GM12878 (cell line): ENCODE results near the gene ATP13A4. TPM values are rescaled to one million over a fixed set of nuclear protein-coding genes. Genes with fewer than 3 reads are reported as not detected.

ENCODE experiments used
- ATAC-seq: fragments of 200-7000 bp; cut with Tn5 transposase; 3 replicates; pipeline ENCODE4 v1.9.1; 2020; ENCODE audit warnings: mild to moderate bottlenecking, moderate library complexity
- BruUV-seq: library from RNA; stranded (reverse); fragments of 400-500 nt; replicated peaks from 2 replicates; lab custom pipeline; 2021; lab: Mats Ljungman, UMichigan
- CTCF ChIA-PET: fragments of 300-600 bp; sonication (Branson Sonifier 250); formaldehyde crosslinking; extraction: SDS; loops from one replicate; lab custom pipeline; 2021; ENCODE audit warnings: inconsistent platforms; lab: Yijun Ruan, JAX
- POLR2A ChIA-PET: fragments of 350-600 bp; formaldehyde crosslinking; extraction: SDS; loops from one replicate; lab custom pipeline; 2021; ENCODE audit warnings: inconsistent platforms; lab: Charles Lee
- RAD21 ChIA-PET: fragments of 300-600 bp; sonication (Branson Sonifier 250); formaldehyde crosslinking; loops from one replicate; lab custom pipeline; 2023; ENCODE audit warnings: antibody characterized with exemption; ENCODE audit not compliant: unreplicated experiment; lab: Charles Lee
- SMC1A ChIA-PET: fragments of 300-600 bp; sonication (Branson Sonifier 250); formaldehyde crosslinking; loops from one replicate; lab custom pipeline; 2023; ENCODE audit not compliant: unreplicated experiment, uncharacterized antibody; lab: Charles Lee
- DNase-seq: peaks from one replicate; pipeline ENCODE4 v3.0.0-alpha.2; 2011; ENCODE audit warnings: low read depth, low spot score
- FAIRE-seq: peaks from 3 replicates; lab custom pipeline; 2011; peaks lifted over from hg19 to GRCh38; lab: Jason Lieb, UNC
- H2AFZ ChIP-seq: 2 replicates; pipeline ENCODE4 v1.6.0; 2011; ENCODE audit warnings: low read depth, low read length, control low read depth; ENCODE audit not compliant: control insufficient read depth
- H3K27ac ChIP-seq: 2 replicates; pipeline ENCODE4 v1.5.1; 2011; ENCODE audit warnings: control low read depth; ENCODE audit not compliant: control insufficient read depth, insufficient read depth
- H3K27me3 ChIP-seq, 2 experiments: replicated peaks in 1 of 2; 2 replicates each; pipeline versions ENCODE4 v1.6.0 to v1.6.1; 2011; ENCODE audit warnings: low read length in 1 of 2; ENCODE audit not compliant: control insufficient read depth in 2 of 2, insufficient read depth in 2 of 2
- H3K36me3 ChIP-seq, 2 experiments: 2 replicates each; pipeline ENCODE4 v1.5.1; 2011; ENCODE audit warnings: low read length in 1 of 2; ENCODE audit not compliant: control insufficient read depth in 2 of 2, insufficient read depth in 2 of 2
- H3K4me1 ChIP-seq: 2 replicates; pipeline ENCODE4 v1.6.1; 2011; ENCODE audit warnings: mild to moderate bottlenecking, low read length, moderate library complexity, mixed read lengths; ENCODE audit not compliant: control insufficient read depth, insufficient read depth
- H3K4me2 ChIP-seq: 2 replicates; pipeline ENCODE4 v1.6.0; 2011; ENCODE audit warnings: control low read depth; ENCODE audit not compliant: control insufficient read depth, insufficient read depth
- H3K4me3 ChIP-seq: fragments of 200-600 bp; sonication (generic); 2 replicates; pipeline ENCODE4 v1.5.1; 2016
- H3K79me2 ChIP-seq: 2 replicates; pipeline ENCODE4 v1.6.0; 2011; ENCODE audit warnings: low read length; ENCODE audit not compliant: control insufficient read depth, insufficient read depth
- H3K9ac ChIP-seq: 2 replicates; pipeline ENCODE4 v1.8.0; 2011; ENCODE audit warnings: low read length, control low read depth, mixed read lengths; ENCODE audit not compliant: control insufficient read depth, insufficient read depth
- H3K9me3 ChIP-seq: replicated peaks from 3 replicates; pipeline ENCODE4 v1.5.1; 2011; ENCODE audit warnings: mild to moderate bottlenecking, low read length; ENCODE audit not compliant: control insufficient read depth, insufficient read depth
- H4K20me1 ChIP-seq: 2 replicates; pipeline ENCODE4 v1.6.0; 2011; ENCODE audit not compliant: control insufficient read depth, insufficient read depth
- BCL11A ChIP-seq: IDR thresholded peaks from 2 replicates; pipeline ENCODE4 v1.6.1; 2011; ENCODE audit warnings: low read depth, low read length
- BHLHE40 ChIP-seq, 2 experiments: fragments of 450-650 bp in 1 of 2; IDR thresholded peaks; 2 replicates each; pipeline ENCODE4 v1.6.1; 2011 to 2017; ENCODE audit warnings: low read depth in 2 of 2, borderline replicate concordance in 1 of 2, improper control_type of control experiment in 1 of 2, low read length in 1 of 2, mild to moderate bottlenecking in 1 of 2
- CBX3 ChIP-seq: fragments of 200-600 bp; sonication (generic); IDR thresholded peaks from 2 replicates; pipeline ENCODE4 v1.6.1; 2016; ENCODE audit warnings: low read depth, borderline replicate concordance
- IKZF1 ChIP-seq: fragments of 450-650 bp; conservative IDR thresholded peaks from 2 replicates; pipeline ENCODE4 v1.6.1; 2017; ENCODE audit warnings: antibody characterized with exemption, mild to moderate bottlenecking
- IRF4 ChIP-seq: IDR thresholded peaks from 2 replicates; pipeline ENCODE4 v1.6.1; 2011; ENCODE audit warnings: low read depth, low read length
- RUNX3 ChIP-seq: IDR thresholded peaks from 2 replicates; pipeline ENCODE4 v1.6.1; 2012; ENCODE audit warnings: low read length, inconsistent platforms
- SMARCA5 ChIP-seq: fragments of 450-650 bp; IDR thresholded peaks from 2 replicates; pipeline ENCODE4 v1.6.1; 2017; ENCODE audit warnings: mild to moderate bottlenecking
- WGBS: methylation state at CpG from one replicate; pipeline ENCODE4 v1.1.6; 2016; ENCODE audit warnings: low lambda C conversion rate; ENCODE audit not compliant: insufficient replicate concordance, insufficient coverage; ENCODE audit errors: missing lambda C conversion rate; 5-methylcytosine and 5-hydroxymethylcytosine counted together
- in situ Hi-C: fragments of 300-500 bp; cut with MboI; formaldehyde crosslinking; loops from 9 replicates; pipeline ENCODE4 v1.14.3; 2018; ENCODE audit warnings: mixed read lengths
- intact Hi-C: fragments of 100-400 bp; cut with micrococcal nuclease; formaldehyde crosslinking; loops from one replicate; pipeline ENCODE4 v1.14.2; 2022; ENCODE audit not compliant: unreplicated experiment
- polyA plus RNA-seq, 11 experiments: library from polyadenylated mRNA; depleted of rRNA in 4 of 11; unstranded in 6 of 11; stranded (reverse) in 5 of 11; fragments of >200 nt; fragmentation: Nextera tagmentation in 4 of 11; fragmentation: Illumina TruSeq in 1 of 11; extraction: Ambion mirVana in 4 of 11; extraction: Trizol in 1 of 11; gene quantifications; 1 replicate in 1 of 11; 2 replicates in 10 of 11; pipeline versions ENCODE4 v1.2.1 to v1.2.3, GENCODE V29; 2011 to 2016; ENCODE audit warnings: inconsistent platforms in 2 of 11, missing spikeins in 2 of 11, low read depth in 1 of 11
- total RNA-seq, 4 experiments: library from RNA; depleted of rRNA in 3 of 4; stranded (reverse); fragments of >200 nt in 3 of 4; fragmentation: Illumina TruSeq in 1 of 4; extraction: Trizol in 1 of 4; gene quantifications; 2 replicates each; pipeline versions ENCODE4 v1.2.1 to v1.2.3, GENCODE V29; 2013 to 2021
- TF ChIP-seq, protein P1 (sequence below): IDR thresholded peaks from 2 replicates; pipeline ENCODE4 v1.6.1; 2012; ENCODE audit warnings: mild to moderate bottlenecking, low read depth, low read length

Gene ATP13A4
- total and polyA plus RNA-seq, 10 of the 15 experiments (the other 5 are each of a cell fraction or from before 2014, with no cell fraction given): 0.29 to 1.7 (median 1.0) TPM; not detected in 1

DNA sequence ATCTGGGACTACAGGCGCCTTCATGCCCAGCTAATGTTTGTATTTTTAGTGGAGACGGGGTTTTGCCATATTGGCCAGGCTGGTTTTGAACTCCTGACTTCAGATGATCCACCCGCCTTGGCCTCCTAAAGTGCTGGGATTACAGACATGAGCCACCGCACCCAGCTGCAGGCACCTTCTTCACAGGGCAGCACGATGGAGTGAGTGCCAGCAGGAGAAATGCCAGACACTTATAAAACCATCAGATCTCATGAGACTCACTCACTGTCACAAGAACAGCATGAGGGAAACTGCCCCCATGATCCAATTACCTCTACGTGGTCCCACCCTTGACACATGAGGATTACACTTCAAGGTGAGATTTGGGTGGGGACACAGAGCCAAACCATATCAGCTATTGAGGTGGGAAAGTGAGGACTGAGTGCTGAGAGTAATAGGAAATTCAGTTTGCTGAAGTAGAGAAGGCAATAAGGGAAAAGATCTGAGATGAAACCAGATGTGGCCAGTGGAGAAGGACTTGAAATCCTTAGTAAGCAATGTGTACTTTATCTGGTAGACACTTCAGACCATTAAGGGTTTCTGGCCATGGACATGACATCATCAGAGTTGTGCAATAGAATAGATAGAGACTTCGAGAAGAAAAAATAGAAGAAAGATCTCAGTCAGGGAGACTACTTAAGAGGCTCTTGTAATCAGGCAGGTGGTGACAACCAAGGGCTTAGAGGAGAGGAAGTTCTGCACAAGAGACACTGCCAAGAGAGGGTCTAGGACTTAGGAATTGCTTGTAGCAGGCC is 158.0 kb downstream of the ATP13A4 start:
- no peak for FAIRE-seq
- in situ Hi-C loops: no loop called here
- BruUV-seq: no TSS peak

More for the DNA sequence above, 158.0 kb downstream of the ATP13A4 start:
- ChIA-PET RAD21 (no interaction called here), CTCF (no interaction called here), SMC1A (no interaction called here), POLR2A (no interaction called here)
- Histone ChIP-seq H3K36me3 (no peaks in the 10 kb centered on the region), H3K27ac (no peak overlapping the region), H3K4me3 (no peak overlapping the region), H3K79me2 (no peaks in the 10 kb centered on the region), H3K9me3 (no peaks in the 10 kb centered on the region), H3K4me1 (no peaks in the 10 kb centered on the region), H2AFZ (no peak overlapping the region), H3K9ac (no peak overlapping the region), H4K20me1 (no peaks in the 10 kb centered on the region), H3K27me3 (no peaks in the 10 kb centered on the region), H3K4me2 (no peak overlapping the region)
- no peak for TF ChIP-seq BHLHE40 (IDR thresholded peaks at IDR 0.05; ENCODE audit: borderline replicate concordance in 1 of 2, low read depth in 2 of 2, low read length in 1 of 2)
- TF ChIP-seq SMARCA5: no peak
- TF ChIP-seq BCL11A: no peak
- TF ChIP-seq IKZF1: no peak
- no peak for TF ChIP-seq CBX3
- TF ChIP-seq IRF4: no peak
- TF ChIP-seq RUNX3: no peak
- TF ChIP-seq, protein P1, sequence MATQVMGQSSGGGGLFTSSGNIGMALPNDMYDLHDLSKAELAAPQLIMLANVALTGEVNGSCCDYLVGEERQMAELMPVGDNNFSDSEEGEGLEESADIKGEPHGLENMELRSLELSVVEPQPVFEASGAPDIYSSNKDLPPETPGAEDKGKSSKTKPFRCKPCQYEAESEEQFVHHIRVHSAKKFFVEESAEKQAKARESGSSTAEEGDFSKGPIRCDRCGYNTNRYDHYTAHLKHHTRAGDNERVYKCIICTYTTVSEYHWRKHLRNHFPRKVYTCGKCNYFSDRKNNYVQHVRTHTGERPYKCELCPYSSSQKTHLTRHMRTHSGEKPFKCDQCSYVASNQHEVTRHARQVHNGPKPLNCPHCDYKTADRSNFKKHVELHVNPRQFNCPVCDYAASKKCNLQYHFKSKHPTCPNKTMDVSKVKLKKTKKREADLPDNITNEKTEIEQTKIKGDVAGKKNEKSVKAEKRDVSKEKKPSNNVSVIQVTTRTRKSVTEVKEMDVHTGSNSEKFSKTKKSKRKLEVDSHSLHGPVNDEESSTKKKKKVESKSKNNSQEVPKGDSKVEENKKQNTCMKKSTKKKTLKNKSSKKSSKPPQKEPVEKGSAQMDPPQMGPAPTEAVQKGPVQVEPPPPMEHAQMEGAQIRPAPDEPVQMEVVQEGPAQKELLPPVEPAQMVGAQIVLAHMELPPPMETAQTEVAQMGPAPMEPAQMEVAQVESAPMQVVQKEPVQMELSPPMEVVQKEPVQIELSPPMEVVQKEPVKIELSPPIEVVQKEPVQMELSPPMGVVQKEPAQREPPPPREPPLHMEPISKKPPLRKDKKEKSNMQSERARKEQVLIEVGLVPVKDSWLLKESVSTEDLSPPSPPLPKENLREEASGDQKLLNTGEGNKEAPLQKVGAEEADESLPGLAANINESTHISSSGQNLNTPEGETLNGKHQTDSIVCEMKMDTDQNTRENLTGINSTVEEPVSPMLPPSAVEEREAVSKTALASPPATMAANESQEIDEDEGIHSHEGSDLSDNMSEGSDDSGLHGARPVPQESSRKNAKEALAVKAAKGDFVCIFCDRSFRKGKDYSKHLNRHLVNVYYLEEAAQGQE: no peak
- WGBS: 22% methylated on average over 7 of the region's 7 CpGs
- intact Hi-C loops: no loop called here
- ATAC-seq (no peak), DNase-seq (no peak)
